Stimulated activated CD4-positive, alpha-beta T cell treated with anti-CD3 and anti-CD28 coated beads, Interleukin-4, amount 100 ng/mL, for 24 hours (primary cell): ENCODE results near the gene PPP1CA.

ENCODE experiments used
- DNase-seq: peaks from one replicate; pipeline ENCODE4 v3.0.0-alpha.2; 2020

PPP1CA gene

DNA sequence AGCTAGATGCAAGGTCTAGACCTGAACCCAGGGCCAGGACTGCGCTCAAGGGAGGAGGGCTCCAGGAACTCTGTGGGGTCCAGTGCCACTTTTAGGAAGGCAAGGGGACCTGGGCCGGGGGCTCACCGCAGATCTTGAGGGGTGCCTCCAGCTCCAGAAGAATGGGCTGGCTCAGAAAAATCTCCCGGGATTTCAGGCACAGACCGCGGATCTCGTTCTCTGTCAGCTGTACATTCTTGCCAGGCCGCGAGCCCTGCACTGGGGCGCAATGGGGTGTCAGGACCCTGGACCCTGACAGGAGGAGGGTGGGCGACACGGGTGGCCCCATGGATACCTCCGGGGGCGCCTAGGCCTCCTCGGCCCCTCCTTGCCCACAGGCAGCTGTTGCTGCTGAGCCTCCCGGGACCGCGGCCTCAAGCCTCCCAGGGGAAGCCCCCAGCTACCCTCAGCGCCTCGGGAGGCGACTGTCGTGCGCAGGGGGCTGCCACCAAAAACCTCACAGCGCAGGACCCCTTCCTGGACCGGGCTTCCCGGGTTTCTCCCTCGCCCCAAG, 640 bp downstream of the PPP1CA start:
- DNase-seq, result no peak

DNA sequence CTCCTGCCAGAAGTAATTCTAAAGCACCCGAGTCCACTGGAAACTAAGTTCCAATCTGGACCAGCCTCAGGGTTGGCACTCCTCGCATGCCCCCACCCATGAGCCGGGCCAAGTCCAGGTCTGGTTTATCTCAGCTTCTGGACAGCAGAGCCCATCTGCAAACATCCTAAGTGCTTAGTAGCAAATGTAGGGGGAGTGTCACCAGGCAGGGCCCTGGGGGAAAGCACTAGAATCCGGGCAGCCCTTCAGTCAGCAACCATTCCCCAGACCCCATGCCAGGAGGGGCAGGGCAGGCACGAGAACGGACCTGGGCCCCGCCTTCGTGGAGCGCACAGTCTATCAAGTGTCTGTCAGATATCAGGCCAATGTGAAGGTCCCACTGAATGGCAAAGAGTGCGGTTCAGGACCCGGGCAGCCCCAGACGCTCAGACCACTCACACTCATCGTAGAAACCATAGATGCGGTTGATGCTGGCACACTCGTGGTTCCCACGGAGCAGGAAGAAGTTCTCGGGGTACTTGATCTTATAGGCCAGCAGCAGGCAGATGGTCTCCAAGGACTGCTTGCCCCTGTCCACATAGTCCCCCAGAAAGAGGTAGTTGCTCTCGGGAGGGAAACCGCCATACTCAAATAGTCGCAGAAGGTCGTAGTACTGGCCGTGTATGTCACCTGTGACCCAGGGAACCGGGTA, 1.3 kb downstream of the PPP1CA start:
- DNase-seq, result peak; percentile 33

DNA sequence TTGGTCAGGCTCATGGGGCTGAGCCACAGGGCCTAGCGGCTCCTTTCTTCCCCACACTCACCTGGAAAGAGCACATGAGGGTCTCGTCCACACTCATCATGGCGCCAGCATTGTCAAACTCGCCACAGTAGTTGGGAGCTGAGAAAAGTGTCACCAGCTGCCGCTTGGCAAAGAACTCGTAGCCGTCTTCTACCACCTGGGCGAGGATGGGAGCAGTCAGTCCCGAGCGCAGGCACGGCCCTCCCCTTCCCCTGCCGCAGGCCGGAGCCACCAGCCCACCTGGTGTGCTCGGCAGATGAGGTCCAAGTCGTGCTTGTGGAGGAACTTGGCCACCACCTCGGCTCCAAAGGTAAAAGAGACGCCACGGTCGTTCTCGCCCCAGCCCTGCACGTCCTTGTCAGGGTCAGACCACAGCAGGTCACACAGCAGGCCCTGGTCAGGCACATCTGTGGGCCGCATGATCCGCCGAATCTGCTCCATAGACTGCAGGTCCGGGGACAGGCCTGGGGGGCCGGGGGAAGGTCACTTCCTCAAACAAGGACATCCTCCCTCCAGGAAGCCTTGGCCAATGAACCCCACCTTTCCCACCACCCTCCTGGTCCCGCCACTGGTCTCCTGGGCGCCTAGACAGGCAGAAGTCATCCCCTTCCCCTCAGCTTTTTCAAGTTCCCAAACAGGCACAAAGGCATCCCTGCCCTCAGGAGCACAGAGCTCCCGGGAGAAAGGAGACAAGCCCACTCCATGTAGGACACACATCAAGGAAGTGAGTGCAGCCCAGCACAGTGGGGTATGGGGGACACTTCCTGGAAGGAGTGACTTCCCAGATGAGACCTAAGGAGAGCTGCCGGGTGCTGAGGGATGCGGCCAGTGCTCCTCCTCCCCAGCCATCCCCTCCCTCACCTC, 2.7 kb downstream of the PPP1CA start:
- no peak for DNase-seq

DNA sequence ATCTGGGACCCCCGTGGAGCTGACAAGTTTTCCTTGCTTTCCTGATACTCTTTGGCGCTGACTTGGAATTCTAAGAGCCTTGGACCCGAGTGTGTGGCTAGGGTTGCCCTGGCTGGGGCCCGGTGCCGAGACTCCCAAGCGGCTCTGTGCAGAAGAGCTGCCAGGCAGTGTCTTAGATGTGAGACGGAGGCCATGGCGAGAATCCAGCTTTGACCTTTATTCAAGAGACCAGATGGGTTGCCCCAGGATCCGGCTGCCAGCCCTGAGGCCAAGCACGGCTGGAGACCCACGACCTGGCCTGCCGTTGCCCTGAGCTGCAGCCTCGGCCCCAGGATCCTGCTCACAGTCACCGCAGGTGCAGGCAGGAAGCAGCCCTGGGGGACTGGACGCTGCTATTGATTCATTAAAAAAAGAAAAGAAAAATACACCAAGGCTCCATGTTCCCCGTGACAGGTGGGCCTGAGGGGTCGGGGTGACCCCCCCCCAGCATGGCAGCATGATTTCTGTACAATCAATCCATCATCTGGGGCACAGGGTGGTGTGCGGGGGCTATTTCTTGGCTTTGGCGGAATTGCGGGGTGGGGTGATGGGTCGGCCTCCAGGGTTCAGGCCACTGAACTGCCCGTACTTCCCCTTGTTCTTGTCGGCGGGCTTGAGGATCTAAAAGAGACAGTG, 3.5 kb downstream of the PPP1CA start:
- no peak for DNase-seq

DNA sequence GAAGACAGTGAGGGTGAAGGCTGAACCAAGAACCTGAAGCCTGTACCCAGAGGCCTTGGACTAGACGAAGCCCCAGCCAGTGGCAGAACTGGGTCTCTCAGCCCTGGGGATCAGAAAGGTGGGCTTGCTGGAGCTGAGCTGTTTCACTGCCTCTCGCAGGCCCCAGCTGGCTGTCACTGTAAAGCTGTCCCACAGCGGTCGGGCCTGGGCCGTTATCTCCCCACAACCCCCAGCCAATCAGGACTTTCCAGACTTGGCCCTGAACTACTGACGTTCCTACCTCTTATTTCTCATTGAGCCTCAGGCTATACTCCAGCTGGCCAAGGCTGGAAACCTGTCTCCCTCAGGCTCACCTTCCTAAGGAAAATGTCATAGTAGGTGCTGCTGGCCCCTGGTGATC, 4.1 kb downstream of the PPP1CA start:
- DNase-seq, result no peak

DNA sequence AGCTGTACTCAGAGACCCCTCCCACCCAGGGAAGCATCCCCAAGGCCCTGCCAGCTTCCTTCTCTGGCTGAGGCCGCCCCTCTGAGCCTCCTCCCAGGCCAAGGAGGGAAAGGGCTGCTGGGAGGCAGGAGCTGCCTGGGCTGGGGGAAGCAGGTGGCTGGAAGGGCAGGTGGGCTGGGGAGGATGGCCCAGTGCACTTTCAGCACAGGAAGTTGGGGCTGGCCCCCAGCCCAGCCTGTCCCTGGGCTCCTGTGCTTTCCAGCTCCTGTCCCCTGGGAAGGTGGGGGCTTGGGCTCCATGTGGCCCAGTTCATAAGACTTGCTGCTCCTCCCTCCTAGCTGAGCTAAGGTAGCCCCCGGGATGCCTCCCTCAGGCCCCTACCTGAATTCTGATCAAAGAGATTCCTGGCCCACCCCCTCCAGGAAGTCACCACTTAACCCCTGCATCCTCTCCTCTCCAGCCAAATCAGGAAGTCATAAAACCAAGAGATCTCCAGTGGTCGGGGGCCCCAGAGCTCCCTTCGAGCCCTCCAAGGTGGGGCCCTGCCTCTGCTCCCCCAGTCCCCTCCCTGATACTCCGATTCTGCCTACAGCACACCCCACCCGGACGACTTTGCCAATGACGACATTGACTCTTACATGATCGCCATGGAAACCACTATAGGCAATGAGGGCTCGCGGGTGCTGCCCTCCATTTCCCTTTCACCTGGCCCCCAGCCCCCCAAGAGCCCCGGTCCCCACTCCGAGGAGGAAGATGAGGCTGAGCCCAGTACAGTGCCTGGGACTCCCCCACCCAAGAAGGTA, 4.9 kb downstream of the PPP1CA start:
- no peak for DNase-seq

DNA sequence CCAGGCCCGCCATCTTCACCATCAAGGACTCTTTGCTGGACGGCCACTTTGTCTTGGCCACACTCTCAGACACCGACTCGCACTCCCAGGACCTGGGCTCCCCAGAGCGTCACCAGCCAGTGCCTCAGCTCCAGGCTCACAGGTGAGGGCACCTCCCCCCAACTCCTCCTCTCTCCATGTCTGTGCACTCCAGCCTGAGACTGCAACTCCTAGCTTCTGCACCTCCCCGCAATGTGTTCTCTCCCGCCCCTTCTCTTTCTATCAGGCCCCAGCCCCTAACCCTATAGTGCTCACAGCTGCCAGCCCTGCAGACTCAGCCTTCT, 5.4 kb downstream of the PPP1CA start:
- DNase-seq, result no peak

DNA sequence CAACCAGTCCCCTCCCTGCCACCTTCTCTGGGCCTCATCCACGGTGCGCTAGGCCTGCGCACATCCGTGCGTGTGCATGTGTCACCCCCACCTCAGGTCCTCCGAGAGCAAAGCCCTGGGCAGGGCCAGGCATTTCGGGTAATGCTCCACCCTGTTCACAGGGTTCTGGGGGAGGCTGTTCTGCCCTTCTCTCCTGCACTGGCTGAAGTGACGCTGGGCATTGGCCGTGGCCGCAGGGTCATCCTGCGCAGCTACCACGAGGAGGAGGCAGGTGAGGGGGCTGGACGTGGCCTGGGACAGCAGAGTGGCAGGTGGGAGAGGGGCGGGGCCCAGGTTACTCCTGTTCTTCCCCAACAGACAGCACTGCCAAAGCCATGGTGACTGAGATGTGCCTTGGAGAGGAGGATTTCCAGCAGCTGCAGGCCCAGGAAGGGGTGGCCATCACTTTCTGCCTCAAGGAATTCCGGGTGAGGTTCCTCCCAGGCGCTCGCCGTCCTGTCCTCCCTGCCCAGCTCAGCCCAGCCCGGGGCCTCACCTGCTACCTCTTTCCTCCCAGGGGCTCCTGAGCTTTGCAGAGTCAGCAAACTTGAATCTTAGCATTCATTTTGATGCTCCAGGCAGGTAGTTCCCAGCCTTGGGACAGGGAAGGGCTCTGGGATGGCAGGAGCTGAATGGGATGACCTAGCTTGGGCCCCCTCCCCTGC, 6.0 kb downstream of the PPP1CA start:
- no peak for DNase-seq

DNA sequence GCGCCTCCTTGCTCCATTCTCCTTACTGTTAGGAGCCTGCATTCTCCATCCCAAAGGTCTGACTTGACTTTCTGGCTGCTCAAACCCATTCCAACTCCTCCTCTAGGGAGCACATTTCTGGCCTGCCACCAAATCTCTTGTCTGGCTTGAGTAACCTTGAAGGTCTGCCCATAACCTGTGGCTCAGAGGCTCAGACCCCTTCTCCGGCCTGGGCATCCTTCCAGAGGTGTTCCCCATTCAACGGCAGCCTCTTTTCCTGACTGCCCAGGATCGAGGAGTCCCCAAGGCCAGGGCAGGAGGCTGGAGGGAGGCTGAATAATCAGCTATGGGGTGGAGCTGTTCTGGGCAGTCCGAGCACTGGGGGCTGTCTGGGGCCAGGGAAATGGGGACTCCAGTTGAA, 7.7 kb downstream of the PPP1CA start:
- no peak for DNase-seq

DNA sequence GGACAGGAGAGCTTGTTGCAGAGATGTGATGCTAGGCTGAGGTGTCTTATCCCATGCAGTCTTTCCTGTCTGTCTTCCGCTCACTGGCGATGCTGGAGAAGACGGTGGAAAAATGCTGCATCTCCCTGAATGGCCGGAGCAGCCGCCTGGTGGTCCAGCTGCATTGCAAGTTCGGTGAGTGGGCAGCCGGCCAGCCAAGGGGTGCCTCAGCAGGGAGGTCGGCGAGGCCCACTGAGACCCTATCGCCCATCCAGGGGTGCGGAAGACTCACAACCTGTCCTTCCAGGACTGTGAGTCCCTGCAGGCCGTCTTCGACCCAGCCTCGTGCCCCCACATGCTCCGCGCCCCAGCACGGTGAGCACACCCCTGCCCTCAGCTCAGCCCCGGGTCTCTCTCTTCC, 8.2 kb downstream of the PPP1CA start:
- DNase-seq, result no peak

DNA sequence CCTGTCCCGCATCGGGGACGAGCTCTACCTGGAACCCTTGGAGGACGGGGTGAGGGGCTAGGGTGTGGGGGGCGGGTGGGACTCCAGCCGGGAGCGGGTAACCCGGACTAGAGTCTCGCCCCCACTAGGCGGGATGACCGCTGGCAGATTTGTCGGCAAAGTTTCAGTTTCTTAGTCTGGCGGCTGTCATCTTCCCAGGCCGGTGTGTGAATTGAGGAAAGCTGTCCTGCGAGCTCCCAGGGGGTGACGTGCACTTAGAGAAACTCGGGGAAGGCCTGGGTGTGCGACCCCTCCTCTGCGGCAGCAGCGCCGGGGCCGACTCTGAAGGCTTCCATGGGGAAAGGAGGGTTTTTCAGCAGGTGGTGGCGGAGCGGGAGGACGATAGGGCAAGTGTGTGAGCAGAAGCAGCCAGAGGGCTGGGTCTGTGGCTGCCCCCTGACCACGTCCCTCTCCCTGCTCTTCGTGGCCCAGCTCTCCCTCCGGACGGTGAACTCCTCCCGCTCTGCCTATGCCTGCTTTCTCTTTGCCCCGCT, 9.4 kb downstream of the PPP1CA start:
- no peak for DNase-seq

DNA sequence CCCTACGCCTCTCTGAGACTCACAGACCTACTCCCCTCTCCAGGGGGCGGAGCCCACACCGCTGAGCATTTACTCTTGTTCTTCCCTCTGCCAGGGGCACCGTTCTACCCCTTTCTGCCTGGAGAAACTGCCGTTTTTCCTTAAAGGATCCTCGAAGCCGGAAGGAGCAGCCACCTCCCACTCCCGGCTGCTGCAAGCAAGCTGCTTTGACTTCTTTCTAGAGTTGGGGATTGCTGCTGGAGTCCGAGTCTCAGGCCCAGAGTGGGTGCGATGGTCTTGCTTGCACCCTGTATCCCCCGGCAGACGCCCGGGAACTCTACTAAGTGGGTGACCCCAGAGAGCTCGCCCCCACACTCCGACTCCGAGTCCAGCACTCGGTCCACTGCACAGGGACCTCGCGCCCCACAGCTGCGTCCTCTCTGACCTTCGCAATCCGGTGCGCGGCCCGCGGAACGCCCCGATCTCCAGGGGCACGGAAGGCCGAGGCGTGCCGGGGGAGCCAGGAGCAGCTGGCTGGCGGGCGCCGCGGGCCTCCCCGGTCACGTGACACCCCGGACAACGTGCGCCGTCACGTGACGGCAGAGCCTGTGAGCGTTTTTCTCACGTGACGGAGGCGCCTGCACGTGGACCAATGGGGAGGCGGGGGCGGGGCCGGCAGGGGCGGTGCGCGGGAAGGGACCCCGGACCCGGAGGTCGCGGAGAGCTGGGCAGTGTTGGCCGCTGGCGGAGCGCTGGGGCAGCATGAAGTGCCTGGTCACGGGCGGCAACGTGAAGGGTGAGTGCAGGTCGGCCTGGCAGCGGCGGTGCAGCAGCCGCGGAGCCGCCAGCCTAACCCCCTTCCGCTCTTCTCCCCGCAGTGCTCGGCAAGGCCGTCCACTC, 10.1 kb downstream of the PPP1CA start, which contains the start of gene RAD9A:
Gene RAD9A, plus strand, starts transcription at position 683 of the 879 bp plus-strand sequence. Its CDS starts 59 bp downstream, at position 742.
- peak; percentile 93 for DNase-seq

DNA sequence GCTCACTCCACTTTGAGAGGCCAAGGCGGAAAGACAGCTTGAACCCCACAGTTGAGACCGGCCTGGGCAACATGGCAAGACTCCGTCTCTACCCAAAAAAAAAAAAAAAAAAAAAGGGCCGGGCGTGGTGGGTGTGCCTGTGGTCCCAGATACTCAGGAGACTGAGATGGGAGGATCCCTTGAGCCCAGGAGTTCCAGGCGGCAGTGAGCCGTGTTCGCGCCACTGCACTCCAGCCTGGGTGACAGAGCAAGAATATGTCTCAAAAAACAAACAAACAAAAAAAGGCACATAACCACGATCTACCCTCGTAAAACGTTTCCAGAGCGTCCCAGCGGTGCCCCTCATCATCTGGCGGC, 10.7 kb downstream of the PPP1CA start:
- no peak for DNase-seq

DNA sequence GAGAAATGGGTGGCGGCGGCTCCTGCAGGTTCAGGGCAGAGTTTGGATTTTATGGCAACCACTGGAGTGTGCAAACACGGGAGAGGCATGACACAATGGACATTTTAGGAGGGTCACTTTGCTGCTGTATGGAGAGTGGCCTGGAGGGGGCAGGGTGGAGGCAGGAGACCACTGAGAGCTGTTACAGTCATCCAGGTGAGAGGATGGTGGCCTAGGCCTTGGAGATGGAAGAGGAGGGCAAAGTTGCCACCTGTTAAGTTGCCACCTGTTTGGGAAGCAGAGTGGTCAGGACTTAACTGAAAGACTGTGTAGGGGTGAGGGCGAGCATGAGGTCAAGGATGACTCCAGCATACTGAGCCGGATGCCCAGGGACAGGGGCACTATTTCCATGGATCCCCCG, 12.2 kb downstream of the PPP1CA start:
- peak; percentile 58 for DNase-seq

DNA sequence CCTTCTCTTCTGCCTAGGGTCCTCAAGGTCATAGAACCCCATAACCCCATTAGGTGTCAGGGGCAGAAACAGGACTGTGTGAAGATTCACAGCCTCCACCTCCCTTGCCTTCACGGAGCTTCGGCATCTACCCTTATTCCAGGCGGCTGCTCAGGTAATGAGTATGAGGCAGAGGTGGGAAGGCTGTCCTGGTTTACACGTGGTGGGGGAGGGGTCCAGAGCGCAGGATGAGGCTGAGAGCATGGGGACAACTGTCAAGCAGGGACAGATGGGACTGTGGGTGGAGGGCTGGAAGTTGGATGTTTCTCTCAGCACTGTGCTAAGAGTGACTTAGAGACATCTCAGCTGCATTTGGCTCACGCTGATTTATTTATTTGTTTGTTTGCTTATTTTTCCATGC, 14.1 kb downstream of the PPP1CA start:
- DNase-seq, result no peak

DNA sequence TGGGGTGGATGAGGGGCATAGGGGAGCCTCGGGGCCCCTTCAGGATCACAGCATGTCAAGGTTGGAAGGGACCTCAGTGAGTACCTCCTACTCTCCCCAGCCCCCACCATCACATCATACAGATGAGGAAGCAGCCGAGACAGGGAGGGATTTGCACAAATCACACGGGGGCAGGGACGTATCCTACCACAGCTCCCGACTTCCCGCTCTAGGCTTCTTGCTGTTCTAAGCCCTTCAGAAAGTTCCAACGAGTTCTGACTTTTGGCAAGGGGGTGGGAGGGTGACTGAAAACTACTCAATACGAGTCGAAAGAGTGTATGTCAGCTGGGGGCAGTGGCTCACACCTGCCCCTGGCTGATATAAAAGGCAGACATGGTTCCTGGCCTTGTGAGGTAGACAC, 14.6 kb downstream of the PPP1CA start:
- DNase-seq, result no peak

DNA sequence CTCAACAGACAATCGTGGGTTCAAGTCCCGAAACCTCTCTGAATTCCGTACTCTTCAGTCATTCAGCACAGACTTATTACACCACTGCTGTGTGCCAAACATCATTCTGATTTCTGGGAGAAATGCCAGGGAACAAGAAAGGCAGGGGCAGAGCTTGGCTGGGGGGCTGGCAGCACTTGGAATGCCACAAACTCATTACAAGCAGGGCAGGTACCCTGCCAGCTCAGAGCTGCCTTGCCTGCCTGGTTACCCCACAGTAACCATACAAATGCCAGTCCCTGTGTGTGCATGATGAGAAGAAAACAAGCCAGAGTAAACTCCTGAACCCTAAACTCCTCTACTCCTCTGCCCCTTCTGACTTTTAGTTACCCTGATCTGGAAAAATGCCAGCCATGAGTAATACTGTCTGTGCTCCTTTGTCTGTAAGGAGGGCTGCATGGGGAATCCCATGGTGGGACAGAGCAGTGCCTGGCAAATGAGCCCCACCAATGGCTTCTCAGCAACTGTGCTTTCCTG, 16.7 kb downstream of the PPP1CA start:
- no peak for DNase-seq

DNA sequence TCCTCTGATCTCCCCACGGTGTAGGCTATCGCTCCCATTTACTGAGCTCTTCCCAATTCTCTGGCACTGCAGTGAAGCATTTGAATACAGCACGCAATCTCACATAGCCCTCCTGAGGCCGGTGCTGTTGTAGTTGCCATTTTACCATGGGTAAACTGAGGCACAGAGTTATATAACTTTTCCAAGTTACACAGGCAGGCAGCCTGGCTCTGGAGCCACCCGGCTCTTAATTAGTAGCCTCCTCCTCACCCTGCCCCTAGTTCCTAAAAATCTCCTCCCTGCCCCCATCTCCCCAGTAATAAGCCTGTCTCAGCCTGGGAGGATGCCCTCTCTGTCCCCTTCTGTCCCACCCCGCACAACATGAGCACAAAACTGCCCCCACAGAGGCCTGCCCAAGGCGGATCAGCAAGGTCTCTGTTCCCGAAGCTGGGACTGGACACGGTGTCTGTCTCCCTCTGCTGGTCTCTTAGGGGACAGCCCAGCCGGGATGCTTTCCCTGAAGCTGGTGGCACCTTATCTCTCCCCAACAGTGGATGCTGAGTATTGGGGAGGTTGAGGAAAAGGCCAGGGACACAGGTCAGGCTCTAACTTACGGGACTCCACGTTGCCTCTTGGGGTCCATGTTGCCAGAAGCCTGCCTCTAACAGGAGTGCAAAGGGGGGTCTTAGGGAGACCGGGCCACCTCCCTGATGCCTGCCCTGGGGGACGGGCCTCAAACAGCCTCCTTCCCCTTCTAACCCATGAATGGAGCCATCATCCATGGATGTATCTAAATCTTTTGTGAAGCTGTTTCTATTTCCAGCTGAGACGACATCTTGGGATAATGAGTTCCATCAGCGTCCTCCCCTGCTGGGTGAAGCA, 19.2 kb downstream of the PPP1CA start:
- peak; percentile 87 for DNase-seq

DNA sequence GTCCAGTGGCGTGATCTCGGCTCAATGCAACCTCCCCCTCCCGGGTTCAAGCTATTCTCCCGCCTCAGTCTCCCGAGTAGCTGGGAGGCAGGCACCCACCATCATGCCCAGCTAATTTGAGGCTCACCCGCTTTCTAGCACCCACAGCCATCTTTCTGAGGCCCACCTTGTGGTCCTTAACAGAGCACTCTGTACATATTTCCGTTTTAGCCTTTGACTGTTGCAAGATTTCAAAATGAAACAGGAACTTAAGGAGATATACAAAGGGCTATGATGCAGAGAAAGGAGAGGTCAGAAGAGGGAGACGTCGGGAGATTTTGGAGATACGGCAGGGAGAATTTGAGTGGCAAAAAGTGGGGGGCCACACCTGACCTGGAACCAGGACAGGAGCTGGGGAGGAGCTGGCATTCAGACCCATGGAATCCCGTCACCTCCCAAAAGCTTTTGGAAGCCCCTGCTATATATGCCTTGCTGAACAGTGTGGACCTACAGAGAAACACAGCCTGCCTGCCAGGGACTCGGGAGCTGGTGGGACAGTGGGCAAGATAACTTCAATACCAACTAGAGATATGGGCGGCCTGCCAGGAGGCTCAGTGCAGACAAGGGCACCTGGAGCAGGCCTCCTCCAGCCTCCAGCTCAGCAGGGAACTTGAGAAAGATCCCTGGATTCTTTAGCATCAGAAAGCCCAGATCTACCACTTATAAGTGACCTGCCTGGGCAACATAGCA, 20.2 kb downstream of the PPP1CA start:
- no peak for DNase-seq
